ENCODE results near the gene ZBP1.

The ZBP1 gene

GRCh38 chr20:57620274-57620990 lies at the start of gene ZBP1:
Gene ZBP1 (minus strand): TSS chr20:57620426. CDS start chr20:57620295, 131 bp downstream.
- DNase-seq (ENCODE audit: low read depth in 2 of 2), result peak in 1 of 2 donors; percentile 42

GRCh38 chr20:57669632-57670031 lies 49.4 kb upstream of the ZBP1 start:
- DNase-seq (ENCODE audit: low read depth in 2 of 2), result no peak

GRCh38 chr20:57667924-57668782 lies 47.9 kb upstream of the ZBP1 start:
- DNase-seq (ENCODE audit: low read depth in 2 of 2), result no peak

- no peak for DNase-seq (ENCODE audit: low read depth in 2 of 2)
Measured at GRCh38 chr20:57667388-57667787, 47.2 kb upstream of the ZBP1 start.

- no peak for DNase-seq (ENCODE audit: low read depth in 2 of 2)
Measured at GRCh38 chr20:57666834-57667157, 46.6 kb upstream of the ZBP1 start.

- DNase-seq (ENCODE audit: low read depth in 2 of 2), result no peak
Measured at GRCh38 chr20:57666106-57666833, 46.0 kb upstream of the ZBP1 start.

GRCh38 chr20:57665589-57665971 lies 45.4 kb upstream of the ZBP1 start:
- DNase-seq (ENCODE audit: low read depth in 2 of 2), result no peak

GRCh38 chr20:57664924-57665588 lies 44.8 kb upstream of the ZBP1 start:
- DNase-seq (ENCODE audit: low read depth in 2 of 2), result no peak

GRCh38 chr20:57664476-57664875 lies 44.2 kb upstream of the ZBP1 start:
- DNase-seq (ENCODE audit: low read depth in 2 of 2), result no peak

- no peak for DNase-seq (ENCODE audit: low read depth in 2 of 2)
Measured at GRCh38 chr20:57663681-57664451, 43.6 kb upstream of the ZBP1 start.

- DNase-seq (ENCODE audit: low read depth in 2 of 2), result no peak
Measured at GRCh38 chr20:57663241-57663640, 43.0 kb upstream of the ZBP1 start.

GRCh38 chr20:57662456-57663240 lies 42.4 kb upstream of the ZBP1 start:
- DNase-seq (ENCODE audit: low read depth in 2 of 2), result no peak

- no peak for DNase-seq (ENCODE audit: low read depth in 2 of 2)
Measured at GRCh38 chr20:57661746-57662455, 41.7 kb upstream of the ZBP1 start.

GRCh38 chr20:57660922-57661745 lies 40.9 kb upstream of the ZBP1 start:
- no peak for DNase-seq (ENCODE audit: low read depth in 2 of 2)

- DNase-seq (ENCODE audit: low read depth in 2 of 2), result no peak
Measured at GRCh38 chr20:57660181-57660921, 40.1 kb upstream of the ZBP1 start.

GRCh38 chr20:57659517-57660180 lies 39.4 kb upstream of the ZBP1 start:
- DNase-seq (ENCODE audit: low read depth in 2 of 2), result no peak

GRCh38 chr20:57658833-57659516 lies 38.7 kb upstream of the ZBP1 start:
- DNase-seq (ENCODE audit: low read depth in 2 of 2), result no peak

Measured in stimulated activated CD4-positive, alpha-beta T cell treated with anti-CD3 and anti-CD28 coated beads, Interleukin-15, amount 100 ng/mL, for 48 hours (primary cell).